ENCODE results near the gene GRIA3.
"Not testable (repeated sequence)": the region's sequence is repeated elsewhere in the genome, so short reads cannot be mapped to it uniquely, and the experiment has no call there.

GRIA3 gene

GRCh38 chrX:123277821-123278220, 93.7 kb downstream of the GRIA3 start:
- DNase-seq: no peak

DNA sequence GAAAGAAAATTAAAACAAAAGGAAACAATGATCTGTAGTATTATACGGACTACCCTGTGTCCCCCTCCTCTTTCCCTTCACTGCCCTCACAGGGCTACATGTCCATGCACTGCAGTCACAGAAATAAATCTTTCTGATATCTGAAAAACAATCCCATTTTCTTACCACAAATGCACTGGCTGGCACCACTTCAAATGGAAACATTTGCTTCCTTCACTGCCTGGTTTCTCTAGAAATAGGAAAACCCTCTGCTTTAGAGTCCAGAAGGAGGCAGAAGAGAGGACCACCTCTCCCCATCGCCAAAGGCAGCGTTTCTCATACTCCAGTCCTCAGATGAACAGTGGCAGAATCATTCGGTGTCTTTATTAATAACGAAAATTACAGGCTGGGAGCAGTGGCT, 98.2 kb downstream of the GRIA3 start:
- DNase-seq: no peak

DNA sequence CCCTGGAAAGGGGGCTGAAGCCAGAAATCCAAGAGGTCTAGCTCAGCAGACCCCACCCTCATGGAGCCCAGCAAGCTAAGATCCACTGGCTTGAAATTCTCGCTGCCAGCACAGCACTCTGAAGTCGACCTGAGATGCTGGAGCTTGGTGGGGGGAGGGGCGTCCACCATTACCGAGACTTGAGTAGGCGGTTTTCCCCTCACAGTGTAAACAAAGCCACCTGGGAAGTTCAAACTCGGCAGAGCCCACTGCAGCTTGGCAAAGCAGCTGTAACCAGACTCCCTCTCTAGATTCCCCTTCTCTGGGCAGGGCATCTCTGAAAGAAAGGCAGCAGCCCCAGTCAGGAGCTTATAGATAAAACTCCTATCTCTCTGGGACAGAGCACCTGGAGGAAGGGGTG, 99.3 kb downstream of the GRIA3 start:
- DNase-seq: not testable (repeated sequence)

DNA sequence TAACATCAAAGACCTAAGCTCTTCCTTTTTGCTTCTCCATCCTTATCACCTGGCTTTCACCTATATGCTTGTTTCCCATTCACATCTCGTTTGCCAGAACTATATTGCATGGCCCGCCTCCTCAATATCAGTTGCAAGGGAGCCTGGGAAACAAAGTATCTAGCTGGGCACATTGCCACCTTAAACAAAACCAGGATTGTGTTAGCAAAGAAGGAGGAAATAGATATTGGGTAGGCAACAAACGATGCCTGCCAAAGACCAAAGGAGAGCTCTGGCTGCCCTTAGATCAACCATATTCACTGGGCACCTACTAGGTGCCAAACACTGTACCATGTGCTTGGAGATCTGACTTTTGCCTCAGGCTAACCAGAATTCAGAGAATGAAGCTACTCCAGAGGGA, 107.5 kb downstream of the GRIA3 start:
- no peak for DNase-seq

DNA sequence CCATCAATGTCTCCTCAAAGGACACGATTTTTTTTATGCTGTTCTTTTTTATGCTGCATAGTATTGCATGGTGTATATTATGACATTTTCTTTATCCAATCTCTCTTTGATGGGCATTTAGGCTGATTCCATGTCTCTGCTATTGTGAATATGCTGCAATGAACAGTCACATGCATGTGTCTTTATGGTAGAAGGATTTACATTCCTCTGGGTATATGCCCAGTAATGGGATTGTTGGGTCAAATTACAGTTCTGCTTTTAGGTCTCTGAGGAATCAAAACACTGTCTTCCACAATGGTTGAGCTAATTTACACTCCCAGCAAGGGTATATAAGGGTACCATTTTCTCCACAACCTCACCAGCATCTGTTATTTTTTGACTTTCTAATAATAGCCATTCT, 113.9 kb downstream of the GRIA3 start:
- DNase-seq: no peak

- no peak for DNase-seq
These were observed 119.4 kb downstream of the GRIA3 start for GRCh38 chrX:123303429-123303828.

- no peak for DNase-seq
These were observed 124.6 kb downstream of the GRIA3 start for GRCh38 chrX:123308658-123309057.

DNA sequence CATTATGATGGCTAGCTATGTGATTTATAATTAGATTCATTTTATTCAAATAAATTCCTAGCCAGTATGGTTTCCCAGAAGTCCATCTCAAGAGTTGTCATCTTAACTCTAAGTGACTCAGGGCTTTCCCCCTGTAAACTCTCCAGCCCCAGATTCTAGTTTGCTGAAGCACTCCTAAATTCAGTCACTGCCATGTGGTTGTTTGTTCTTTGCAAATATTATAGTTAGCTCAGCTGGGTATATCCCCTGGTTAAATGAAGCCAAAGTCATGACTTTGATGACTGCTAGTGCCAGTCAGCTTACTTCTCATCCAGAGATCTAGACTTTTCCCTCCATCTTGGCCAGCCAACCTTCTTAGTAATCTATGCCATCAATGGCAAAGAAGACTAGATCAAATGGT, 126.0 kb downstream of the GRIA3 start:
- no peak for DNase-seq

GRCh38 chrX:123311486-123311885, 127.4 kb downstream of the GRIA3 start:
- no peak for DNase-seq

DNA sequence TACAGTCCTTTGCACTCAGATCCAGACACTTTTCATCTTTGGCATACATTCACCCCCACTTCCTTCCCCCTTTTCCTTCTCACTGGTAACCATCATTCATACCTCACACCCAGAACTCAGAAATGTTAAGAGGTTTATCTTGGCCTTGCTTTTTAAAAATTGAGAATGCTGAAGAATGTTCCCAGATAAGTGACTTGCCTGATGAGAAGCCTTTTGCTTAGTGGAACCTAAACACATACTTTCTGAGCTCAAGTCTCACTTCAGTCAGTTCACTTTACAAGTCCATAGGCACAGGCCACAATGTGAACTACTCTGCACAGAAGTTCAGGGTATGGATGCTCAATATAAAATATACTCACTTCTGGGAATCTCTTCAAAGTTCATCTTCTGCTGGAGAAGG, 129.4 kb downstream of the GRIA3 start:
- DNase-seq: no peak

DNA sequence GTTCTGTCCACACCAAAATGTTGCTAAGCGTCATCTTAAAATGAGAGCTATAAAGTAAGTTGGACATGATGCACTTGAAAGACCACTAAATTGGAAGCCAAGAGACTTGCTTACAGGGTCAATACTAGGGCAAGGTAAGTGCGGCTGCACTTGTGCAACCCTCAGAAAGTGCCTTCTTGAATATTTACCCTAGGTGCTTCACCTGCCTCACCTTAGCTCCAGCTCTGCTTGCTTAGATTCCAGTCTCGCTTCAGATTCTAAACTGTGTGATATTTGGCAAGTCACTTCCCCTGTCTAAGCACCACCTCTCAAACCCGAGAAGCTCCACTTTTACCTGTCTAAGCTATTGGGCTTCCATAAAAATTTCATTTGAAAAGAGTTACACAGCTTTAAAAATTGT, 136.5 kb downstream of the GRIA3 start:
- DNase-seq: no peak

DNA sequence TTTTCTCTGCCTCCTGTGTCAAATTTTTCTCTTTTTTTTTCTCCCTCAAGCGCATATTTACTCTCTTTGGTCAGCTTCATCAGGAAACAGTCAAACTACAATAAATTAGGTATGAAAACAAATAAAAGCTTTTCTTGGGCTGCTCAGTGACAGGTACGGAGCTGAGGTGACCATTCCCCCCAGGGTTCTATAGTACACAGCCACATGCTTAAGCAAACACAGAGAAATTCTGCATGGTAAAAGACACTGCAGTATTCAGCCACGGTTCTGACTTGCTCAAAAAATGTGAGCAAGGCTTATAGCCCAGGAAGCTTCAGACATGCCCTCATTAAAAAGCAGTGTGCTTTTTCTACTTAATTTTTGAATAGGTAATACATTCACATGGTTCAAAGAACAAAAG, 138.5 kb downstream of the GRIA3 start:
- DNase-seq: no peak

DNA sequence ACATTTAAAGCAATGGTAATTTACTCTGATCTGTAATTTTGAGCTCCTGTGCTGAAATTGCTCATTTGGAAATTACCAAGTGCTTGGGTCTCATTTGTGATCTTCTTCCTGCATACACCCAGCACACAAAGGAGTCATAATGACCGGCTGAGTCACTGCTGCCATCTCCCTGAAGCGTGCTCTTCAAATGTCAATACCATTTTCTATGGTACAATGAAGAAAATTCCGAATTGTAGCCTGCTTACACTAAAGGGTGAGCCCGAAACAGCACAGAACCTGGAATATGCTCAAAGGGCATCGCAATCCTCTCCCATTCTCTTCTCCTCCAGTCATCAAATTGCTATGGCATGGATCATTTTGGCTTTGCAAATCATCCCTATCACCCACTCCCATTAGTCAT, 140.5 kb downstream of the GRIA3 start:
- no peak for DNase-seq

DNA sequence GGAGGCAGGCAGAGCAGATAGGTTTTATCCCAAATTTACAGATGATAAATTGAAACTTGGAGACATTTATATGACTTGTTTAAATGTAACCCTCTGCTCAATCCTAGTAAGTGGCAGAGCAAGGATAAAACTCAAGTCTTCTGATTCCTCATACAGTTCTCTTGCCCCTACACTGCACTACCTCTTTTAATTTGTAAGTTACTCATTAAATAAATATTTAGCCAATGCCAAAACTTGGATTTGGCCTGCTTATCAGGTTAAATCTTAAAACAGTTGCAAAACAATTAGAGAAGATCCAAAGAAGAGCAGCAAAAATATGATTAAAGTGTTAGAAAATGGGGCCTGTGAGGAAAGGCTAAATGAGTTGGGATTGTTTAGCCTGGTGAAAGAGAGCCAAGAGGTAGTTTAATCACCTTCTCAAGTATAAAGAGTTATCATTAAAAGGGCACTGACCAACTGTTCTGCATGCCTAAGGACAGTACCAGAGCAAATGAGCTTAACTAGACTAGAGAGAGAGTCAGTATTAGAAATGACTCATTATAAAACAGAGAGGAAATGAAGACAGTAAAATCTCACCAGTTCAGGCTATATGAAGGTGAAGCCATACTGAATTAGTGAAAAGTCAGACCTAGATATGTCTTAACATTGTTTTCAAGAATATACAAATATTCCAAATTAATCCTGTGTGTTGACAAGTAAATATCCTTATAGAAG, 146.3 kb downstream of the GRIA3 start:
- no peak for DNase-seq

DNA sequence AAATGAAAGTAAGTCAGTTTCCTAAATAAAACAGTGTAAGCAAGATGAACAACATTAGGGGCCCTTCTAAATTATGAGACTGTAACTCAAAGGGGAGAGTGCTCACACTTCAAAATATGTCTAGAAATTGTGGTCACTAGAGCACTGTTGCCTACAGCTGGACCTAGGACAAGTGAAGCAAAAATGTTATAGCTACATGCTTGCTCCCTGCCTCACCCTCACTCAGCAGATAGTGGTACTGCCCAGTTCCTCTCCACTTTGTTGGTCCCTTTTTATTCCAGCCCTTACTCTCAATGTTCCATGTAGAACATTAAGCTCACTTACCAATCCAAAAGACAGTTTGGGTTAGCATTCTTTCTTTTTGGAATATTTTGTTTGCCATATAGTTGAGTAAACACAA, 147.3 kb downstream of the GRIA3 start:
- DNase-seq: no peak

GRCh38 chrX:123331859-123332258, 147.8 kb downstream of the GRIA3 start:
- DNase-seq: no peak

DNA sequence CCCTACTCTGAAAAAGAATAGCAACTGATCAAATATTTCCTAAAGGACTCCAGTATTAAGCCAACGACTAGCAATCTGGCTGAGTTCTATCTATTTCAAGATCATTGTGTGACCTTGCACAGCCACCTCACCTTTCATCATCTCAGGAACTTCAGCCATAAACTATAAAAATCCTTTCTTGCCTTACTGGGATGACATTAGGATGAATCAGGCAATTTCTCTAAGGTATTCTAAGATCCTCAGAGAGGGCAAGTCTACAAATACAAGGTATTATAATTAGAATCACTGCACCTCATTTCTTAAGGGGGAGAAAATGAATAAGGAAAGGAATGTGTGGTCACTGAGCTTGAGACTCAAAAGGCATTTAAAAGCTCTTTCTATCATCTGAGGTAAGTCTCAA, 152.6 kb downstream of the GRIA3 start:
- DNase-seq: no peak

DNA sequence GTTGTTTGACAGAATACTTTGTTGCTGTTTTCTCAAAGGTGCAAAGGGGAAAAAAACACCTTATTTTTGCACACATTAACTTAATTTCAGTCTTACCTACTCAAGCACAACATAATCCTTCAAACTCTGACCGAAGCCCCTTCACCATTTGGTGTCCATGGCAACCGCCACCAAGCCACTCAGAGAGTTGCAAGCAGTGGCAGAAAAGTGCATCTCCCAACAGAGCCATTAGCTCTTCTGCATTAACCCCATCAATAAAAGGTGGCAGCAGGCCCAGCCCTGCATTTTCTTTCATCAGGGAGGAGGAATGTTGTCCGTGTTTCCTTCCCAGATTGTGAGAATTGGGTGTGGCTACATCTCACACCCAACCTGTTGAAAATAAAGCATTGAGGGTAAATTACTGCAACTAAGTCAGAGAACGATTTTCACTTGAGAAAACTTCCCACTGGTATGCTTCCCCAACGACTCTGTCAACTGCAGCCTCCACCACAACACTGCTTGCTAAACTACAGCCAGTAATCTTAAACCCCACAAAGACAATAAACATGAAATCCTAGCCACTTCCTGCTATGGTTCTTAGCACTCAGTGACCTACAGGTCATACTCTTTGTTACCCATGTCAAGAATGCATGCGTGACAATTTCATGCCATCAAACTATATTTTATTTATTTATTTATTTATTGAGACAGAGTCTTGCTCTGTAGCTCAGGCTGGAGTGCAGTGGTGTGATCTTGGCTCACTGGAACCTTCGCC, 154.0 kb downstream of the GRIA3 start:
- DNase-seq: no peak

DNA sequence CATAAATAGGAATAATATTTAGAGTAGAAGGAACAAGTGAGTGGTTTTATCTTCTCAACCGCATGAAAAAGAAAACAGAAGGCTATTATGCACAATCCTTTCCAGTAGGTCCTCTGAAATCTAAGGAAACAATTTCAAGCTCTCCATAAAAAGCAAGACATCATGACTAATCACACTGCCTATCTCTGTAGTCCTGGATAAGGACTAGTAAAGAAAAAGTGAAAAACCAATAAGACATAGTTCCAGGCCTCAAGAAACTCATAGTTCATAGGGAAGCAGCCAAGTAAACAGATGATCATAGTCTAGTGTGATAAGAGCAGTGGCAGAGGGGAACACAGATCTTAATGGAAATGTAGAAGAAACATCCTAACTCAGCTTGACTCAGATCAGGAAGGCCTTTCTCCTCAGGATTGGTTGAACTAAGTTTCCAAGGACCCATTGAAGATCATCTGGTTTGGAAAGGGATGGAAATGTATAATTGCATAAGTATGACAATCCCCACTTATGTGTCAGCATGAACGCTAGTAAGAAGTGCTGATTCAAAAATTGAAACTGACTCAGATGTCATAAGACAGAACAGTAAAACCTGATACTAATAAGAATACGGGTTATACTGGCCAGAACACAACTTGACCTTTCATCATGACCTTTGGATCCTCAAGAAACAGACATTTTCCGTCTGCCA, 155.3 kb downstream of the GRIA3 start:
- no peak for DNase-seq

DNA sequence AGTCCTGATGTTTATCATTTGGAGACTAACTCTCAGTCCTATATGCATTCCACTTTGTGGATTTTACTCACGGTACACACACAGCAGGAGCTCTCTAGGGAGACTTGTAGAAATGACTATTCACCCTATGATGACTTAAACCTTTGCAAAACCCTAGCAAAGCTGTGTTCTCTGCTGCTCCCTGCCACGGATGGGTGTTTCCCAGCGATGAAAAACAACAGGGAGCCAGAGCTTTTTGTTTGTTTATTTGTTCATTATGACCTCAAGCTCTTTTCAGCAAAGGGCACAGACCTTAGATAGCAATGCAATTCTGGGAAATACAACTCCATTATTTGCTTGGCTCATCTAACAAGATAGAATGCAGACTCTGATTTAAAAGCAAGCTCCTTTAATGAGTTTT, 156.6 kb downstream of the GRIA3 start:
- DNase-seq: no peak

GRCh38 chrX:123348468-123348867, 164.4 kb downstream of the GRIA3 start:
- no peak for DNase-seq

DNA sequence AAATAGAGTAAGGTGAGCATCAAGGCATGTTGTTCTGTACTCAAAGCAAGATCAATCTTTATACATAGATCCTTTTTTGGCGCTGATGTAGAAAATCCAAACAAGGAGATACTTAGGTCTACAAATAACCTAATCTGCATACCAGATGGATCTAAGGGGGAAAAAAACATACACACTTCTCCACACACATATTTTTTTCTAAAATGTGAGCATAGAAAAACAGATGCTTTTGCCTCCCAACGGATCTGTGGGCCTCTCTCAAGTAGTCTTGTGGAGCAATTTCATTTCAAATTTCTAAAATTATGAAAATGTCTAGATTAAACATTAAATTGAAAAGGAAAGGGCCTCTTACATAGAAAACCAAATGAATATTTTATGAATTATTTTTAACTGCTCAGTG, 166.1 kb downstream of the GRIA3 start:
- no peak for DNase-seq

GRCh38 chrX:123357941-123358340, 173.9 kb downstream of the GRIA3 start:
- DNase-seq: no peak

GRCh38 chrX:123358457-123358856, 174.4 kb downstream of the GRIA3 start:
- no peak for DNase-seq
